Upper lobe of left lung (tissue), 6 donors: Measurements from ENCODE around the gene TNS1. TPM values are rescaled to one million over a fixed set of nuclear protein-coding genes. Genes with fewer than 3 reads are reported as not detected.

Experiments used
- ATAC-seq, 2 donors: fragments of 200-7000 bp; cut with Tn5 transposase; one replicate each; pipeline ENCODE4 v1.9.1; 2022; ENCODE audit warnings: mild to moderate bottlenecking in 2 of 2, moderate library complexity in 2 of 2; ENCODE audit not compliant: low FRiP score in 2 of 2
- DNase-seq, 2 donors: peaks; one replicate each; pipeline ENCODE4 v3.0.0-alpha.2; 2019 to 2020
- H3K27ac ChIP-seq, 4 donors: fragments of 200-600 bp; sonication (generic); one replicate each; pipeline ENCODE4 v1.5.1; 2016 to 2019
- H3K27me3 ChIP-seq, 4 donors: fragments of 200-600 bp; sonication (generic); one replicate each; pipeline ENCODE4 v1.5.1; 2017 to 2019
- H3K36me3 ChIP-seq, 4 donors: fragments of 200-600 bp; sonication (generic); one replicate each; pipeline ENCODE4 v1.5.1; 2016 to 2019
- H3K4me1 ChIP-seq, 4 donors: fragments of 200-600 bp; sonication (generic); one replicate each; pipeline ENCODE4 v1.5.1; 2018 to 2019
- H3K4me3 ChIP-seq, 4 donors: fragments of 200-600 bp; sonication (generic); one replicate each; pipeline ENCODE4 v1.5.1; 2017 to 2019; ENCODE audit warnings: mild to moderate bottlenecking in 2 of 4, moderate library complexity in 1 of 4
- H3K9me3 ChIP-seq, 4 donors: fragments of 200-600 bp; sonication (generic); one replicate each; pipeline ENCODE4 v1.5.1; 2018 to 2019
- CTCF ChIP-seq, 6 experiments: fragments of 450-650 bp in 4 of 6; fragments of 200-600 bp in 2 of 6; sonication (generic) in 2 of 6; IDR thresholded peaks; one replicate each; pipeline ENCODE4 v1.5.1; 2016 to 2019; ENCODE audit warnings: antibody characterized with exemption in 6 of 6
- EP300 ChIP-seq, 4 donors: sonication (generic); formaldehyde crosslinking; IDR thresholded peaks; one replicate each; pipeline ENCODE4 v1.5.1; 2017; ENCODE audit warnings: antibody characterized with exemption in 4 of 4, control low read depth in 2 of 4
- POLR2A ChIP-seq, 4 donors: fragments of 450-650 bp; IDR thresholded peaks; one replicate each; pipeline ENCODE4 v1.5.1; 2016 to 2017; ENCODE audit warnings: antibody characterized with exemption in 4 of 4, mild to moderate bottlenecking in 2 of 4
- POLR2AphosphoS5 ChIP-seq, 2 donors: sonication (generic); formaldehyde crosslinking; IDR thresholded peaks; one replicate each; pipeline ENCODE4 v1.5.1; 2017; ENCODE audit warnings: antibody characterized with exemption in 2 of 2
- WGBS, 2 donors: methylation state at CpG; one replicate each; pipeline ENCODE4 v1.1.5; 2017 to 2018; 5-methylcytosine and 5-hydroxymethylcytosine counted together
- total RNA-seq, 6 donors: library from RNA; depleted of rRNA in 4 of 6; stranded (reverse); fragments of >200 nt in 4 of 6; gene quantifications; one replicate each; pipeline versions ENCODE4 v1.1.0 to v1.2.1, GENCODE V29; 2016 to 2021
- donor health status: DM: no; HTN: no; CAD: no; lungs with moderate emphysema.
- donor health status: DM: no; HTN: yes; CAD: no; lungs with severe emphysema.

Gene TNS1
- total RNA-seq, 6 donors from 2014 or later: 325 to 1,095 (median 550) TPM

DNA sequence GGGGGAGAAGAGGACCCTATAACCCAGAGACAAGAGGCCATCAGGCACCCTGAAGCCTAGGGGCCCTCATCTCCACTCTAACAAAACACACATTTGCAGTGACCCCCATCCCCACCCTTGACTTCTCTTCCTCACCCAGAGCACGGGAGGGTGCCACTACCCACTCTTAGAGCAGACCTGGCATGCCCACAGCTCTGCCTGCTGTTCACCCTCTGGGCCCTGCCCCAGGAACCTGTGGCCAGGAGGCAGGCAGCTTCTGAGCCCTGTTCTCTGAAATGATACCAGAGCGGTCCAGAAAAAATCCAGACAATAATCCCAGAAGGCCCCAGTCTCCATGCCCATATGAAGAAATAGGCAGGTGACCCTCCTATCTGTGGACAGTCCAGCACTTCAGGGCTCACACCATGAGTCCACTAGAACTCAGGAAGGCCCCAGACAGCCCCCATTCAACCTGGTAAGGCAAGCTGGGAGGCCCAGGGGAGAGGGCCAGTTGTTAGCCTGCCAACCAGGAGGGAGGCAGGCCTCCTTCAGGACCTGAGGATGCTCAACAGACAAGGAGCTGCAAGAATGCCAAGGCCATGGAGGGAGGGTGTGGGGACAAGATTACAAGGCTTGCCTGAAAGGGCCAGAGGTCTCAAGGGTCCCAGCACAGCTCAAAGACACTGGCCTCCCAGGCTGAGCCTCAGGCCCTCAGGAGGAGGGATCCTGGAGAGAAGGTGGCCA lies 75.0 kb downstream of the TNS1 start:
- peak overlapping the region; percentile 86 to 99 (median 92) for H3K27ac ChIP-seq
- no peak overlapping the region for H3K4me3 ChIP-seq
- no peaks in the 10 kb centered on the region for H3K9me3 ChIP-seq
- no peak for ATAC-seq
- TF ChIP-seq POLR2AphosphoS5 (IDR thresholded peaks at IDR 0.05) (no peak), POLR2A (IDR thresholded peaks at IDR 0.05) (no peak), EP300 (IDR thresholded peaks at IDR 0.05) (no peak), CTCF (IDR thresholded peaks at IDR 0.05) (no peak)
- whole genome bisulfite sequencing, 2 donors: 61 to 67% methylated on average over 2 of the region's 2 CpGs
- DNase-seq: no peak
- H3K36me3 ChIP-seq: peaks cover 0 to 20% (median 0%) of the 10 kb centered on the region in 4 donors
- no peaks in the 10 kb centered on the region for H3K27me3 ChIP-seq
- peaks cover 86 to 100% (median 93%) of the 10 kb centered on the region in 4 donors for H3K4me1 ChIP-seq

DNA sequence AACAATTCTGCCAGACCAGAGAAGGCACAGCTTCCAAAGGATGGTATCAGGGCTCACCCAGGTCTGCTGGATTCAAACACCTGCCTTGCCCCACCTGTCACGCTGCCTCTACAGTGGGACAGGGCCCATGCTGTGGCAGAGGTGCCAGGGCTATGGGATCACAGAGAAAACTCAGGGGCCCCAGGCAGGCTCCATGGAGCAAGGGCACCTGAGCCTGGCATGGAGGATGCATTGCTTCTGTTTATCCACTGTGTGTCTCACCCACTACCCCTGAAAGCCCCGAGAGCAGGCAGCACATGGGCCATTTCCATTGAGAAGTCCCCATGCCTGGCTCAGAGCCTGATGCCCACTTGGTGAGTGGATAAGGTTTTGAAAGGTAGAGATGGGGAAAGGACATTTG lies 76.0 kb downstream of the TNS1 start:
- no peak for DNase-seq
- Histone ChIP-seq H3K27me3 (no peaks in the 10 kb centered on the region), H3K4me1 (peaks cover 86 to 100% (median 93%) of the 10 kb centered on the region in 4 donors), H3K9me3 (no peaks in the 10 kb centered on the region), H3K27ac (peak overlapping the region; percentile 86 to 99 (median 92)), H3K36me3 (peaks cover 0 to 11% (median 0%) of the 10 kb centered on the region in 4 donors), H3K4me3 (no peak overlapping the region)
- TF ChIP-seq CTCF (IDR thresholded peaks at IDR 0.05) (no peak), POLR2A (IDR thresholded peaks at IDR 0.05) (no peak), POLR2AphosphoS5 (IDR thresholded peaks at IDR 0.05) (no peak), EP300 (IDR thresholded peaks at IDR 0.05) (no peak)
- ATAC-seq: no peak
- WGBS, 2 donors: 90 to 92% methylated on average over 2 of the region's 2 CpGs

DNA sequence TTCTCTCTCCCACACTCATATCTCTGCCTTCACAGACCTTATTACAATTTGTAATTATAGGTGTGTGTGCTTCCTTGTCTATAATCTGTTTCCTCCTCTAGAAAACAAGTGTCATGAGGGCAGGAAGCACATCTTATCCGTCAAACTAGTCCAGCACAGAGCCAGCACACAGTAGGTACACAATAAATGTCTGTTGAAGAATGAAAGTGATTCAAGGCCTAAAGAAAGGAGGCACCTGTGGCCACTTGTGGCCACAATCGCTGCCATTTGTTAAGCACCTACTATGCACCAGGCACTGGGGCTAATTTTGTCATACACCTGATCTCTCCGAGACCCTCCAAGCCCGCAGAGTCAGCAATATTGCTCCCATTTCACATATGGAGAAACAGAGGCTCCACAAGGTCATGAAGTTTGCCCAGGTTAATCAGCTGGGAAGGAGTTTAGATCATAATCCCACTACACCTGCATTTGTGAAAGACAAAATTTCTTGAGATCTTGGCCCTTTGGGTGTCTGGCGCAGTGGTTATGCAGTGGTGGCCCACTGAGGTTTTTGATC lies 78.4 kb downstream of the TNS1 start:
- Histone ChIP-seq H3K9me3 (no peaks in the 10 kb centered on the region), H3K4me1 (peaks cover 87 to 100% (median 94%) of the 10 kb centered on the region in 4 donors), H3K27ac (peak overlapping the region; percentile 89 to 99 (median 92)), H3K36me3 (peaks cover 0 to 14% (median 0%) of the 10 kb centered on the region in 4 donors), H3K4me3 (no peak overlapping the region), H3K27me3 (no peaks in the 10 kb centered on the region)
- WGBS, 2 donors: 61 to 69% methylated on average over 5 of the region's 5 CpGs
- ATAC-seq (no peak), DNase-seq (no peak)
- no peak for TF ChIP-seq POLR2A (IDR thresholded peaks at IDR 0.05)
- TF ChIP-seq POLR2AphosphoS5 (IDR thresholded peaks at IDR 0.05): no peak
- TF ChIP-seq EP300 (IDR thresholded peaks at IDR 0.05): no peak
- no peak for TF ChIP-seq CTCF (IDR thresholded peaks at IDR 0.05)

- TF ChIP-seq POLR2A (IDR thresholded peaks at IDR 0.05): no peak
- no peak for TF ChIP-seq CTCF (IDR thresholded peaks at IDR 0.05)
- no peak for TF ChIP-seq EP300 (IDR thresholded peaks at IDR 0.05)
- TF ChIP-seq POLR2AphosphoS5 (IDR thresholded peaks at IDR 0.05): no peak
- Histone ChIP-seq H3K9me3 (no peaks in the 10 kb centered on the region), H3K27ac (peak overlapping the region; percentile 89 to 99 (median 92)), H3K4me3 (no peak overlapping the region), H3K27me3 (no peaks in the 10 kb centered on the region), H3K4me1 (peaks cover 87 to 100% (median 94%) of the 10 kb centered on the region in 4 donors), H3K36me3 (peaks cover 0 to 26% (median 0%) of the 10 kb centered on the region in 4 donors)
- ATAC-seq (peak in 1 of 2 donors; percentile 15), DNase-seq (no peak)
- WGBS, 2 donors: 74 to 81% methylated on average over 7 to 8 of the region's 8 CpGs
These were observed 79.6 kb downstream of the TNS1 start for GRCh38 chr2:217923007-217923686.
